ENCODE measurements around the gene CS.

- TF ChIP-seq CTCF (conservative IDR thresholded peaks at IDR 0.05 in 1 of 2, IDR thresholded peaks at IDR 0.05 in 1 of 2; ENCODE audit: low read depth in 1 of 2, low read length in 2 of 2), result no peak
- TF ChIP-seq EZH2 (IDR thresholded peaks at IDR 0.05; ENCODE audit: low read length, missing control alignments), result no peak
Observed at GRCh38 chr12:56253091-56253490, 47.0 kb downstream of the CS start.
